PC-9 (cell line): Measurements from ENCODE around the gene TBC1D8.
A peak's percentile ranks its signal among the peaks of the same experiment; 100 is the strongest.

Experiments used
- CTCF ChIP-seq: fragments of 200-600 bp; sonication (generic); conservative IDR thresholded peaks from 2 replicates; pipeline ENCODE4 v1.6.1; 2017; ENCODE audit warnings: mixed run types, antibody characterized with exemption, mild to moderate bottlenecking, moderate library complexity
- EZH2 ChIP-seq: fragments of 200-600 bp; sonication (generic); IDR thresholded peaks from 2 replicates; pipeline ENCODE4 v1.8.0; 2017; ENCODE audit warnings: antibody characterized with exemption, low read depth

GRCh38 chr2:101149241-101150192 lies 1.7 kb downstream of the TBC1D8 start:
- TF ChIP-seq CTCF (0 out of 2 replicates have a peak, but pooled peaks have one; percentile 0), EZH2 (no peak)
